ENCODE data around the gene LAMB1.
A peak's percentile ranks its signal among the peaks of the same experiment; 100 is the strongest.

The LAMB1 gene

DNA sequence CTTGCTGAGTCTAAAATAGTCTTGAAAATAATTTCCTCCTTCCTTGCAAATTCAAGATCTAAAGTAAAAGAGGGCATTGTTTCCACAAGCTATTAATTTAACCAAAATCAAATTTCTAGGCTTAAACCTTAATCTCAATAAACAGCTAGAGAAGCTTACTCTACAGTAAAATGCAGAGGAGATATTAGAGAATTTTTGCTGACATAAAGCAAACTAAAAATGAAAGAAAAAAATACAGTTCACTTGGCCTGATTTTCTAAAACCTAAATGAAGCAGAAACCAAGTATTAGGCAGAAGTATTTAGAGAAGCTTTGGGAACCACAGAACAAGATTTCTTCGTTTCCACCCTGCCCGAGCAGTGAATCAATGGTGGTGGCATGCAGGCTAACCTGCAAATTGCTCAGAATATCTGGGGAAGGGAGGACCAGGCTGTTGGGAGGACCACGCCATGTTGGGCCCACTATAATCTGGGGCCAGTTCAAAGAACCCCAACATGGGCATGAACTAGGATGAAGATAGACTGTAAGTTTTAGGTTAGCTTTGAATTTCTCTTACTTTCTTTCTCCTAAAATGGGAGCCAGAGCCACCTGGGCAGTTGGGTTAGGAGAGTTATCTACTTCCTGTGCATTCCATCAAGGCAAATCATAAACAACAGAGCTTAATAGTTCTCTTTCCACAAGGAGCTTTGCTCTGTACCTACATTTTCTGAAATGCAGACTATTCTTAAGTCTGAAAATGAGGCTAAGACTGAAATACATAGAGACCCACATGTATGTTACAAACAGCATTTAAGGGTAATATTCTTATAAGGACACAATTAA is 4.1 kb downstream of the LAMB1 start:
- no peak for DNase-seq (ENCODE audit: low spot score)

DNA sequence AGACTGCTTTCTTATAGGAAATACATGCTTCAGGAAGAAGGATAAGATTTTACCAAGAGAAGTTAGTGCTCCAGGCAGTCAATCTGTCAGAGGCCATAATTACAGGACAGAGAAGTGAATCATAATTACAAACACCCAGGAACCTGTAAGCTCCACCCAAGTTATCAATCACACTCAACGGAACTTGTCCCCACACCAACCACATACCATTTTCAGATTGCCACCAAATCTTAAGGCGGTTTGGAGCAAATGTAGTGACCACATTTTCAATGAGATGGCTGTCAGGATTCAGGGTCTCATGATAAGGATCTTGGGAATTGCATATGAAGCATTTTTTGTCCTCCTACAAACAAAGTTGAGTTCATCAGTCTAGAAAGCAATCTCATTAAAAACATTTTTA is 4.8 kb downstream of the LAMB1 start:
- DNase-seq (ENCODE audit: low spot score) = no peak

GRCh38 chr7:107996072-107996882 is 6.7 kb downstream of the LAMB1 start:
- DNase-seq (ENCODE audit: low spot score) = no peak

- no peak for DNase-seq (ENCODE audit: low spot score)
Observed at GRCh38 chr7:107995184-107996071, 7.5 kb downstream of the LAMB1 start.

GRCh38 chr7:107994421-107995030 is 8.4 kb downstream of the LAMB1 start:
- no peak for DNase-seq (ENCODE audit: low spot score)

DNA sequence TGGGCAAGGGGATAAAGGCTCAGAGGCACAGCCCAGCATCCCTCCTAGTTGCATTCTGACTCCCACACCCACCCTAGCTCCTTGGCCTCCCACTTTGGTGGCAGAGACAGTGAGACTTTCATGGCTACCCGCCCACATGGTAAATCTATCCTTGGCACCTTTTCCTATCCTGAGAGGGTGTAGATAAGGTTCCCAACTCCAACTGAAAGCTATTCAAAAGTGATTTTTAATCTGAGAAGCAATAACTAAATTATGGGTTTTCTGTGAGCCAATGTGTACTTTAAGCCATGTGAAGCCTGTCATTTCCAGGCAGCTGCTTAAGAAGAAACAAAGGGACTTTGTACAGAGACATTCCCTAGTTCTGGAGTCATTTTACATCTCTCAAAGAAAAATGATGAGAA is 9.1 kb downstream of the LAMB1 start:
- DNase-seq (ENCODE audit: low spot score) = peak; percentile 52

- no peak for DNase-seq (ENCODE audit: low spot score)
Observed at GRCh38 chr7:107989618-107990373, 13.2 kb downstream of the LAMB1 start.

- DNase-seq (ENCODE audit: low spot score) = no peak
Observed at GRCh38 chr7:107982918-107983389, 20.0 kb downstream of the LAMB1 start.

DNA sequence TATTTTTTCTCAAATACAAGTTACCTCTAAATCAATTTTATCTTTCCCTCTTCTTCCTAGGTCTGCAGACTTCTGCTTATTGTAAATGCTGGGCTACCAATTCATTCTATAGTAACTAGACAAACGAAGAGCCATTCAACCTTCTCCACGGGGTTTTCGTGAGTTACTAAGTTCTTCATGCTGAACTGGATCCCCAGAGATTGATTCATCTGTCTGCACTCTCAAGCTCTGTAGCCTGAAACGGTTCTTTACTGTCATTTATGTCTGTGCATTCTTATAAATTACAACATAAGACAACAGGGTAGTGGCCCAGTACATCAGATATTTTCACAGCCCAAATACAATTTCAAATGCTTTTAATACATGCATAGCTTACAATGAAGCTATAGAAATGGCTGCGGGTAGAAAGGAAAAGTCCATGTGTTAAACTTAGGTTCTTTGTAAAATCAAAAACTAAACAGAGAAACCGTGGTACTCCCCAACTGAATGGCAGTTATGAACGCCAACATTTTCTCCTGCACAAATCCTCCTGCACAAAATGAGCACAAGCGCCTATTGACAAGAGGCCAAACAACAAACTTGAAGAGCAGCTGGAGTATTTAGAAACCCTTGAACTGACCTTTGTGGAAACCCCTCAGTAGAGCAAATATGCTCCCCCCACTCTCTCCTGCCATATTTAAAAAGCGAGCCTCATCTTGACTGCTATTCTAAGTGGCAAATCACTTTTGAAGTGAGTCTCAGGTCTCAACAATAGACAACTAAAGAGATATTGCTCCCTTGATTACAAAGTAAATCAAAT is 20.7 kb downstream of the LAMB1 start:
- no peak for DNase-seq (ENCODE audit: low spot score)

DNA sequence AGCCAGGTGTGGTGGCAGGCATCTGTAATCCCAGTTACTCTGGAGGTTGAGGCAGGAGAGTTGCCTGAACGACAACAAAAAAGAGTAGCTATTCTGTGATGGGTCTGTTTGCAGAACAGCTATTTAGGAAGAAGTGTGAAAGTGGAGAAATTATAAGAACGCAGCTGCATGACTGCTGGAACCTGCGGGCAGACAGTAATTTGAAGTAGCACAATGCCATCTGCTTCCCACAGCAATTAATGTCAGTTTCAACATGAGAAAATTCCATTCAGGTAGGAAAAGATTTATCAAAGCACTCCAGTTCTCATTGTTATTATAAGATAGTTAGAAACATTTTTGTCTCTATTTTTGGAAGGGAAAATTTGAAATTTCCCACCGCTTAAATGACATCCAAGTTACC is 21.5 kb downstream of the LAMB1 start:
- no peak for DNase-seq (ENCODE audit: low spot score)

GRCh38 chr7:107980671-107981190 is 22.2 kb downstream of the LAMB1 start:
- DNase-seq (ENCODE audit: low spot score) = no peak

GRCh38 chr7:107980171-107980570 is 22.8 kb downstream of the LAMB1 start:
- no peak for DNase-seq (ENCODE audit: low spot score)

DNA sequence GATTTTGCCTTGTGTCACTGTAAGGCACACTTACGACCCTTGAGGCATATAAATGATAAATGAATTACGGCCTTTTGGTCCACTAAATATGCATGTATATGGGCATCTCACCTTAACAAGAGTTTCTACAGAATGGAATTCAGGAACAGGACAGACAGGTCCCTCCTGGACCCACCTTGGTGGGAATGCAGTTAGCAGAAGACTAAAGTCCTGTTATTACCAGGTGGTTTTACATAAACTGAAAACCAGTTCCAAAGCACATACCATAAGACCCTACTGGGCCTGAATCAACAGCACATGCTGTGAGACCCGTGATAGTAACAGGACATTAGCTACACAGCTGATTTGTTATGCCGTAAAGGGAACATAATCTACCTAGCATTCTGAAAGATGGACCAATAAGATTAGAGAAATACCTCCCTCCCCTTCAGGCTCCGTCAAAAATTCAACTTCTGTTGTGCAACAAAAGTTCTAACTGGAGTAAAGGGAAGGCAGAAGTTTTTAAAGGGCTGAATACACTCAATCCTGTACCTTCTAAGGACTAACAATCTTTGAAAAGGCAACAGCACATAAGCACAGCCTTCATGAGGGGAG is 24.0 kb downstream of the LAMB1 start:
- DNase-seq (ENCODE audit: low spot score) = no peak

- no peak for DNase-seq (ENCODE audit: low spot score)
Observed at GRCh38 chr7:107977048-107977447, 25.9 kb downstream of the LAMB1 start.

- DNase-seq (ENCODE audit: low spot score) = no peak
Observed at GRCh38 chr7:107976620-107977019, 26.3 kb downstream of the LAMB1 start.

DNA sequence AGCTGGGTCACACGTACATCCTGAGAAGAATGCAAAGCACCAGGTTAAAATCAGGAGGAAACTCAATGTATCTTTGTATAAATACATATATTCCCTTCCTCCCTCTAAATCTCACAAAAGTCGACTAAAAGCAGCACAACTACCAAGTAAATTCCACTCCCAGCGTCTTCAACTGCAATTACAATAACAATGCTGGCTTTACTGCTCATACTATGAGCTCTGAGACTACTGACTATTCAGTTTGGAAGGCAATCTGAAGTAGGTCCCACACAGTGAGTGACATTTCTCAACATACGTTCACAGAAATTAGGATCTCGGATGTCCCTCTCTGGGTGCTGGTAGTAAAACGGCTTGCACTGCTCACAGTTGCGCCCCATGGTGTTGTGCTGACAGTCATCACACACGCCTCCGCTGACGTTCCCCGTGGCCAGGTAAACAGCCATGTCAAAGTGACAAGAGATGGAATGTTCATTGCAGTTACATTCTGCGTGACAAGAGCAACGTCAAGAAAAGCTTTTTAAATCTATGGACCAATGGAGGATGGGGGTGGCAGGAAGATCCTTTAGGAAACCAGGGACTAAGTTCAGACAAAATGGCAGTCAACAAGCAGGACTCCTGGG is 27.5 kb downstream of the LAMB1 start:
- DNase-seq (ENCODE audit: low spot score) = no peak

DNA sequence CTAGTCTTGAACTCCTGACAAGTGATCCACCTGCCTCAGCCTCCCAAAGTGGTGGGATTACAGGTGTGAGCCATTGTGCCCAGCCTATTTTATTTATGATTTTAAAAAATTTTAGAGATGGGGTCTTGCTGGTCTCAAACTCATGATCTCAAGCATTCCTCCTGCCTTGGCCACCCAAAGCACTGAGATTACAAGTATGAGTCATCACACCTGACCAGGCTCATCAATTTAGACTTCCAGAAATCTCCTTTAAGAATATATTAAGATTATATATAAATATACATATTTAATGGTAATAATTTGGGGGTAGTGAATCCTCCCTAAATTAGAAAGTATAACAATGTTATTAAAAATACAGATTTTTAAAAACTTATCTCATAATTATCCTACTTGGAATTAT is 29.1 kb downstream of the LAMB1 start:
- no peak for DNase-seq (ENCODE audit: low spot score)

DNA sequence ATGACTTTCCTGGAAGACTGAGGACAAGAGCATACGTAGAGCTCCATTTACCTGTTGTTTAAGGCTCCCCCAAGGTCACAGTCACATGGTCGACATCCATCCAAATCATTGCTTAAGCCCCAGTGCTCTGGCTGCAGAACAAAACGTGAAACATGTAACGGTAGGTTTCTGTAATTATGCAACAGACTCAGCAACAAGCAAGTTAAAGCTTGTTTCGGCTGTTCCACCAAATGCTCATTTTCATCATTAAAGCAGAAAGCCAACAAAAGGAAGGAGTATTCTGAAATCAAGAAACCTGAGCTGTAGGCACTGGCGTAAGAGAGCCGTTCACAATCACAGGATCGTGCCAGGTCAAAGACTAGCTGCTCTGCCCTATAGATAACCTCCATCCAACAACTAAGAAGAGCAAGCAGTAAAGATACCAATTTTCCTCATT is 30.0 kb downstream of the LAMB1 start:
- DNase-seq (ENCODE audit: low spot score) = no peak

- DNase-seq (ENCODE audit: low spot score) = no peak
Observed at GRCh38 chr7:107972075-107972482, 30.9 kb downstream of the LAMB1 start.
